Neural crest cell (in vitro differentiated cells): Measurements from ENCODE around the gene DOCK1. TPM values are rescaled to one million over a fixed set of nuclear protein-coding genes. Genes with fewer than 3 reads are reported as not detected.

ENCODE experiments used
- DNase-seq: peaks from one replicate; pipeline ENCODE4 v3.0.0; 2021; ENCODE audit warnings: low read depth, mixed read lengths, low spot score
- H3K27ac Mint-ChIP-seq: one replicate; pipeline ENCODE4 v1.8.0; 2021; ENCODE audit warnings: mild to moderate bottlenecking, mixed read lengths; ENCODE audit not compliant: unreplicated experiment
- H3K27me3 Mint-ChIP-seq: 2 replicates; pipeline ENCODE4 v1.8.0; 2021; ENCODE audit warnings: low read depth, mild to moderate bottlenecking, mixed read lengths
- H3K36me3 Mint-ChIP-seq: 2 replicates; pipeline ENCODE4 v1.8.0; 2021; ENCODE audit warnings: low read depth, mild to moderate bottlenecking, mixed read lengths
- H3K4me1 Mint-ChIP-seq: 2 replicates; pipeline ENCODE4 v1.8.0; 2021; ENCODE audit warnings: mixed read lengths
- H3K4me3 Mint-ChIP-seq: one replicate; pipeline ENCODE4 v1.8.0; 2021; ENCODE audit warnings: mild to moderate bottlenecking, mixed read lengths
- H3K9me3 Mint-ChIP-seq: 2 replicates; pipeline ENCODE4 v1.8.0; 2021; ENCODE audit warnings: mixed read lengths
- total RNA-seq: library from RNA; stranded (reverse); gene quantifications from 2 replicates; pipeline ENCODE4 v1.2.1, GENCODE V29; 2021
- TF ChIP-seq, protein P1 (sequence below): fragments of 200-600 bp; sonication (generic); conservative IDR thresholded peaks from 2 replicates; pipeline ENCODE4 v1.5.0; 2021; ENCODE audit warnings: antibody characterized with exemption, mild to moderate bottlenecking

DOCK1 gene
- total RNA-seq, 1 donor from 2014 or later = 55.8 TPM

DNA sequence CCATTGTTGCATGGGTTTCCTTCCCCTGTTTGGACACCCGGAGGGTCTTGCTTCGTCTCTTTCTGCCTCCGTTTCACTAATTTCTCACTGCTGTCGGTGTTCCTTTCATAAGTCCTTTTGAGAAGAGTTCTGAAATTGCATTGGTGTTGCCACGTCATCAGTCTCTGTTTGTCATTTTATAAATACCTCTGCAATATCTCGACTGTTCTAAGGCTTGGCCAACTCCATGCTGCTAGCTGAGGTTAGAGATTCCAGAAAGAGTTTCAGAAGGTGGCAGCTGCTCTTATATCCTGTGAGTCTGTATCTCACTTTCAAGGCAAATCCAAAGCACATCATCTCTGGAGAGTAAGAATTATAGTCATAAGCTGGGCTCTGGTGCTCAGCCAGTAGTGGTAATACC, 439.1 kb downstream of the DOCK1 start:
- Mint-ChIP-seq H3K4me1 (peaks cover 1% of the 10 kb centered on the region), H3K4me3 (no peak overlapping the region), H3K27ac (no peak overlapping the region), H3K9me3 (no peaks in the 10 kb centered on the region), H3K36me3 (peaks cover 7% of the 10 kb centered on the region), H3K27me3 (no peaks in the 10 kb centered on the region)
- no peak for DNase-seq
- TF ChIP-seq, protein P1, sequence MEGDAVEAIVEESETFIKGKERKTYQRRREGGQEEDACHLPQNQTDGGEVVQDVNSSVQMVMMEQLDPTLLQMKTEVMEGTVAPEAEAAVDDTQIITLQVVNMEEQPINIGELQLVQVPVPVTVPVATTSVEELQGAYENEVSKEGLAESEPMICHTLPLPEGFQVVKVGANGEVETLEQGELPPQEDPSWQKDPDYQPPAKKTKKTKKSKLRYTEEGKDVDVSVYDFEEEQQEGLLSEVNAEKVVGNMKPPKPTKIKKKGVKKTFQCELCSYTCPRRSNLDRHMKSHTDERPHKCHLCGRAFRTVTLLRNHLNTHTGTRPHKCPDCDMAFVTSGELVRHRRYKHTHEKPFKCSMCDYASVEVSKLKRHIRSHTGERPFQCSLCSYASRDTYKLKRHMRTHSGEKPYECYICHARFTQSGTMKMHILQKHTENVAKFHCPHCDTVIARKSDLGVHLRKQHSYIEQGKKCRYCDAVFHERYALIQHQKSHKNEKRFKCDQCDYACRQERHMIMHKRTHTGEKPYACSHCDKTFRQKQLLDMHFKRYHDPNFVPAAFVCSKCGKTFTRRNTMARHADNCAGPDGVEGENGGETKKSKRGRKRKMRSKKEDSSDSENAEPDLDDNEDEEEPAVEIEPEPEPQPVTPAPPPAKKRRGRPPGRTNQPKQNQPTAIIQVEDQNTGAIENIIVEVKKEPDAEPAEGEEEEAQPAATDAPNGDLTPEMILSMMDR = no peak

DNA sequence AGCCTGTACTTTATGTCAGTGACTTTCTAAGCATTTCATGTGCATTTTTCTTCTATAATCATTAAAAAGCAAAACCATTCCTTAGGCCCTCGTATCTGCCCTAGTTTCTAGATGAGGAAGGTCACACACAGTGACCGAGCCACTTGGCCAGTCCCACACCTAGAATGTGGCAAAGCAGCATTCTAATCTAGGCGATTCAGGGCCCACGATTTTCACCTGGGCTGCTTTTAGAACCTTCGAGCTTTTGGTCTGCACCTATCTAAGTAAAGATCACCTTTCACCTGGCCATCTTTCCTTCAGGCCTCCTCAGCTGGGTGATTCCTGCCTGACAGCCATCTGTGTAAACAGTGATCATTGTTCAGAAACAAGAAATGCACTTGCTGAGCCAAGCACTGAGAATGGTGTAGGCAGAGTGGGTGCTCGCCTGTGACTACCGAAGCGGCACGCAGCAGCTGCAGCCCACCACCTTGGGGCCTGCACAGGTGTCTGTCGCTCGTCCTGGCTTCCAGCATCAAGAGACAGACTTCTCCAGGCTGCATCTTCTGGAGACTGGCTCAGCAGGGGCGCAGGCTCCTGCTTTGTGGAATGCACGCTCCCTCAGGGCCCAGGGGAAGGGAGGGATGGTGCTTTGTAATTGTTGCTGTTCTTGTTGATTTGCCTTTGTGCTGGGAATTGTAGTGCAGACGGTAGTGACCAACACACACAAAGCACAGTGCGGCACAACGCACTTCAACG, 440.2 kb downstream of the DOCK1 start:
- TF ChIP-seq, protein P1 = no peak
- Mint-ChIP-seq H3K9me3 (no peaks in the 10 kb centered on the region), H3K27ac (no peak overlapping the region), H3K4me1 (no peaks in the 10 kb centered on the region), H3K27me3 (no peaks in the 10 kb centered on the region), H3K4me3 (no peak overlapping the region), H3K36me3 (peaks cover 7% of the 10 kb centered on the region)
- DNase-seq = no peak

DNA sequence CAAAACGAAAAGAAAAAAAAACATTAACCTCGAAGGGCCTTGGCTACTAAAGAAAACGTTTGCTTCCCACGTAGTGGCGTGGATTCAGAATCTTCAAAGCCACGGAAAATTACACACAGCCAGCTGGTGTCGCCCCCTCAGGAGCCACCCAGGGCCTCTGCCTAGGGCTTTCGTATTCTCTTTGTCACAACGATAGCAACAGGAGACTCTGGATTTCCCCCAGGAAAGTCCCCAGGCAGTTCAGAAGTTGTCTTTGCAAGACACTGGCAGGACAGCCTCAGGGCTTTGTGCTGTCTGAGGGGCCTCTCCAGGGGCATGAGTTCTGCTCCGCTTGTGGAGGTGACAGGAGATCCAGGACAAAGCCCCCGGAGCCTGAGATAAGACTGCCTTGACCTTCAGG, 441.4 kb downstream of the DOCK1 start:
- TF ChIP-seq, protein P1 = no peak
- Mint-ChIP-seq H3K4me1 (no peaks in the 10 kb centered on the region), H3K9me3 (no peaks in the 10 kb centered on the region), H3K4me3 (no peak overlapping the region), H3K36me3 (peaks cover 7% of the 10 kb centered on the region), H3K27me3 (no peaks in the 10 kb centered on the region), H3K27ac (no peak overlapping the region)
- no peak for DNase-seq

DNA sequence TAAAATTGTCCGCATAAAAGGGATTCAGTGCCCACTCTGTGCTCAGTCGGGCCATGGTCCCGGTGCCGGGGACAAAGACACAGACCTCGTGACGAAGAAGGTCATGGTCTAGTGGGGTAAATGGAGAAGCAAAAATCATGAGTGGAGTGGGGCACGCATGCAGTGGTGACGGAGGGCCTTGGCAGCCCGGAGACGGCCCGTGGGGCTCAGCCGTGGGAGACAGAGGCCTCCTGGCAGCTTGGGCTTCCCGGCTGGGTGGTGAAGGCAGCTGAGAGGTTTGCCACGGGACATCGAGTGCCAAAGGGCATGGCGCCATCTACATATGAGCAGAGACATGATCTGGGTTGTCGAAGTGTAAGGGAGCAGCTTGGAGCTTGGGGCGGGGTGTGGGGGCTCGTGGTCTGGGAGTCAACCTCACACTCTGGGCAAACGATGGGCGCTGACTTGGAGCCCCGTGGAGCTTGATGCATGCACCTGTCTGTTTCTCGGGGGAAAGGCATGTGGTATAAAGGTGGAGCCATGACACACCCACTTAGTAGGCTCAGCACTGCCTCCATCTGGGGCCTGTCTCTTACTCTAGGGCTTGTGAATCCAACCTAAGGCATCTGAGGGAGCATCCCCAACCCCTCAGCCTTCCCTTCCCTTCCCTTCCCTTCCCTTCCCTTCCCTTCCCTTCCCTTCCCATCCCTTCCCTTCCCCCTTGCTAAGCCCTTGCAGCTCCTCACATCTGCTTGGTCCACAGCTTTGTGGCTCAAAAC, 442.2 kb downstream of the DOCK1 start:
- Mint-ChIP-seq H3K4me1 (no peaks in the 10 kb centered on the region), H3K36me3 (peaks cover 7% of the 10 kb centered on the region), H3K27ac (no peak overlapping the region), H3K9me3 (no peaks in the 10 kb centered on the region), H3K27me3 (no peaks in the 10 kb centered on the region), H3K4me3 (no peak overlapping the region)
- TF ChIP-seq, protein P1 = no peak
- DNase-seq = no peak

DNA sequence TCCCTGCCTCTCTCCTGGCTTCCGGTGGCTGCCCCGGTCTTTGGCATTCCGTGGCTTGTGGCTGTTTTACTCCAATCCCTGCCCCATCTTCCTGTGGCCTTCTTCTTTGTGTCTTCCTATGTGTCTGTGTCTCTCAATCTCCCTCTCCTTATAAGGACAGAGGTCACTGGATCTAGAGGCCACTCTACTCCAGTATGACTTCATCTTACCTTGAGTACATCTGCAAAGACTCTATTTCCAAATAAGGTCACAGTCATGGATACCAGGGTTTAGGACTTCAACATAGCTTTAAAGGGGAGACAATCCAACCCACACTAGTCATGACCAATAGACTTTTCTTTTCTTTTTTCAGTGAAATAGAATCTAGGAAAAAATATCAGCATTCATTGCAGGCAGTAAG, 444.5 kb downstream of the DOCK1 start:
- TF ChIP-seq, protein P1 = no peak
- no peak for DNase-seq
- Mint-ChIP-seq H3K9me3 (no peaks in the 10 kb centered on the region), H3K27me3 (no peaks in the 10 kb centered on the region), H3K27ac (no peak overlapping the region), H3K36me3 (peaks cover 2% of the 10 kb centered on the region), H3K4me3 (no peak overlapping the region), H3K4me1 (no peaks in the 10 kb centered on the region)
